ENCODE data around the gene OLFM1.
"Not testable (repeated sequence)": the region's sequence is repeated elsewhere in the genome, so short reads cannot be mapped to it uniquely, and the experiment has no call there.

OLFM1 gene

DNA sequence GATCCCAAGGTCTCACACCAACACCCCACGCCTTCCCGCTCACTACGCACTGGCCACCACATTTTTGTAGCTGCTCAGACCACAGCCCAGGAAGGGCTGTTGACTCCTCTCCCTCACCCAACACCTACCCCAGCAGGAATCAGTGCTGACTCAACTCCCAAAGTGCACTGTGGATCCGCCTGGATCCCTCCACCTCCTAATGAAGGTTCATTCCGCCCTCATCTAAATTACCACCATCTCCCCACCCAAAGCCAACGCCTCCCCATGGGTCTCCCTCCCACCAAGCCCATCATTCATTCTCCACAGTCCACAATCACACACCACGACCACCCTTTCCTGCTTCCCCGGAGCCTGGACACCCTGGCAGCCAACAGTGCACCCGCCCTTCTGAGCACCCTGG is 57.8 kb downstream of the OLFM1 start:
- DNase-seq (ENCODE audit: extremely low read depth, low read depth): no peak
- TF ChIP-seq, protein P1, sequence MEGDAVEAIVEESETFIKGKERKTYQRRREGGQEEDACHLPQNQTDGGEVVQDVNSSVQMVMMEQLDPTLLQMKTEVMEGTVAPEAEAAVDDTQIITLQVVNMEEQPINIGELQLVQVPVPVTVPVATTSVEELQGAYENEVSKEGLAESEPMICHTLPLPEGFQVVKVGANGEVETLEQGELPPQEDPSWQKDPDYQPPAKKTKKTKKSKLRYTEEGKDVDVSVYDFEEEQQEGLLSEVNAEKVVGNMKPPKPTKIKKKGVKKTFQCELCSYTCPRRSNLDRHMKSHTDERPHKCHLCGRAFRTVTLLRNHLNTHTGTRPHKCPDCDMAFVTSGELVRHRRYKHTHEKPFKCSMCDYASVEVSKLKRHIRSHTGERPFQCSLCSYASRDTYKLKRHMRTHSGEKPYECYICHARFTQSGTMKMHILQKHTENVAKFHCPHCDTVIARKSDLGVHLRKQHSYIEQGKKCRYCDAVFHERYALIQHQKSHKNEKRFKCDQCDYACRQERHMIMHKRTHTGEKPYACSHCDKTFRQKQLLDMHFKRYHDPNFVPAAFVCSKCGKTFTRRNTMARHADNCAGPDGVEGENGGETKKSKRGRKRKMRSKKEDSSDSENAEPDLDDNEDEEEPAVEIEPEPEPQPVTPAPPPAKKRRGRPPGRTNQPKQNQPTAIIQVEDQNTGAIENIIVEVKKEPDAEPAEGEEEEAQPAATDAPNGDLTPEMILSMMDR (IDR thresholded peaks at IDR 0.05; ENCODE audit: low read depth, low read length): no peak

DNA sequence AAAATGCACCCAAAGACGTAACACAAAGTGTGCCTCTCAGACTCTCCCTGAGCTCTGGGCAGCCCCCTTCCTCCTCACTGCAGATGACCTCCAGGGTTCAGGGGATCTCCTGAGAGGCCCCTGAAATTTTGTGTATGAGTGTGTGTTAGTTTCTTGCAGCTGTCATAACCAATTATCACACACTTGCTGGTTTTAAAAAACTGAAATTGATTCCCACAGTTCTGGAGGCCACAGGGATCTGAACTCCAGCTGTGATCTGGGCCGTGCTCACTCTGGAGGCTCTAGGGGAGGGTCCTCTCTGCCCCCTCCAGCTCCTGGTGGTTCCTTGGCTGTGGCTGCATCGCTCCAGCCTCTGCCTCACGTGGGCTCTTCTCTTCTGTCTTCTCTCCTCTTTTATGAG is 58.8 kb downstream of the OLFM1 start:
- DNase-seq (ENCODE audit: extremely low read depth, low read depth): no peak
- TF ChIP-seq, protein P1 (IDR thresholded peaks at IDR 0.05; ENCODE audit: low read depth, low read length): no peak

DNA sequence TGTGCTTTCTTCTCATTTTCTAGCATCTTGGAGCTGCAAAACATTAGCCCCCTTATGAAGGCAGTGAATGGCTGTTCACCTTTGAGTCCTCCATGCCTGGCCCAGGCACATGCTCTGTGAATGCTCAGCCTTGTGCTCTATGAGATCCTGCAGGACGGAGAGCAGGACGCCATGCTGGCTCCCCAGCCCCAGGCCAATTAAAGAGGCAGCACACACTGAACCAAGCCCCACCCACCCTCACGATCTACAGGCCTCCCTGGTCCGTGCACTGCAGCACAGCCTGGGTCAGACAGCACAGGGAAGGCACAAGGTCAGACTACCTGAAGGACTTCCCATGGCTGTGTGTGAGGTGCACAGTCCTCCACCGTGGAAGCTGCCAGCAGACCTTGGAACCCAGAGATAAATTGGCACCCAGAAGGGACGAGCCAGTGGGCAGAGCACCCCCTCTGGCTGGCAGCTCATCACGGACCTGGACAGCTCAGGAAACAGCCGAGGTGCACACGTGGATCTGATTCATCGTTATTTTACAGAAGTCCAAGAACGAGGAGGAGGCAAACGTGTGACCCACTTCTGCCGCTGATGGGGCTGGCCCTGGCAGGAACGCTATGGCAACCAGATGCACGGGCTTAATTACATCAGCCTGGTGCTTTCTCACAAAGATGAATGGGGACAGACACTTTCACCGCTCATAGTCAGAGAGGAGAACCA is 59.5 kb downstream of the OLFM1 start:
- no peak for DNase-seq (ENCODE audit: extremely low read depth, low read depth)
- TF ChIP-seq, protein P1 (IDR thresholded peaks at IDR 0.05; ENCODE audit: low read depth, low read length): no peak

DNA sequence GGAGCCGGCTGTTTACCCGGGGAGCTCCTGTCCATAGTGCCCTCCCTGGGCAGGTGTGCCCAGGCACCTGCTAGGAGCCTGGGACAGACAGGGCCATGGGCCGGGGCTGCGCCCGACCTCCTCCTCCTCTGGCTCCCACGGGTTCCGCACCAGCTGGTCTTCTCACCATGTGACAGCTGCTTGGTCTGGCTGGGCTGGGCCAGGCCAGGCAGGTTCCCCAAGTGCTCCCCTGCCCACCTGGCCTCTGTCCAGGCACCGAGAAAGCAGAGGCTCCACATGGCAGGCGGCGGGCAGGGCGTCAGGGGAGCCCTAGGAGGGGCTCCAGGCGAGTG is 60.0 kb downstream of the OLFM1 start:
- TF ChIP-seq, protein P1 (IDR thresholded peaks at IDR 0.05; ENCODE audit: low read depth, low read length): no peak
- no peak for DNase-seq (ENCODE audit: extremely low read depth, low read depth)

DNA sequence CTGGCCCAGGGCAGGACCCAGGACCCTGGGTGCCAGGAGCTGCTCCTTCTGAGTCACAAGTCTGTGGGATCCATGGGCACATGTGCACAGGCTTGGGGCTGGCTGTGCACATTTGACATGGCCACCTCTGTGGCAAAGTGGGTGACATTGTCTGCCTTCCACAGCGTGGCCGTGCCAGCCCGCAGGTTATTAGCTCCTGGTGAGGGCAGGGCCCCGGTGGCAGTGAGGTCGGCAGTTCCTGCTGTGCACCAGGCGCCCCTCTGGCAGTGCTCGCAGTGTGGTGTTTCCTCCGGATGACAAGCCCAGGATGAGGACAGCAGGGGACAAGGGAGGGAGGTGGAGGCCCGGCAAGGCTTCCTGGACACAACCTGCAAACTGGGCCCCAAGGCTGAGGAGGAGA is 60.5 kb downstream of the OLFM1 start:
- DNase-seq (ENCODE audit: extremely low read depth, low read depth): no peak
- TF ChIP-seq, protein P1 (IDR thresholded peaks at IDR 0.05; ENCODE audit: low read depth, low read length): no peak

DNA sequence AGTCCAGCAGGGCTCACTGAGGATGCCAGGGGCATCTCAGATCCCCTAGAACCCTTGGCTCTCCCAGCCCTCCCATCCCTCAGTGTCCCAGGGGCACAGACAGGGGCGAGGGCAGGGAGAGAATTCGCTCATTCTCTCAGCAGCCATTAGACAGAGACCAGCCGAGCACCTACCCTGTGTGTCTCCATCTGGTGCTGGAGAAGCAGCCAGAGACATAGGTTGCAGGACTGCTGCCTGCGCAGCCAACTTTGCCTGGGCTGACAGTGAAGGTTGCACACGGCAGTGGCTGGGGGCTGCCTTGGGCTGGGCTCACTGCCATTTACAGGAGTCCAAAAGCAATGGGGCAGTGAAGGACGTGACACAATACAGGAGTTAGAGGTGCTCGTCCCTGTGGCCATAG is 60.9 kb downstream of the OLFM1 start:
- TF ChIP-seq, protein P1 (IDR thresholded peaks at IDR 0.05; ENCODE audit: low read depth, low read length): no peak
- no peak for DNase-seq (ENCODE audit: extremely low read depth, low read depth)

DNA sequence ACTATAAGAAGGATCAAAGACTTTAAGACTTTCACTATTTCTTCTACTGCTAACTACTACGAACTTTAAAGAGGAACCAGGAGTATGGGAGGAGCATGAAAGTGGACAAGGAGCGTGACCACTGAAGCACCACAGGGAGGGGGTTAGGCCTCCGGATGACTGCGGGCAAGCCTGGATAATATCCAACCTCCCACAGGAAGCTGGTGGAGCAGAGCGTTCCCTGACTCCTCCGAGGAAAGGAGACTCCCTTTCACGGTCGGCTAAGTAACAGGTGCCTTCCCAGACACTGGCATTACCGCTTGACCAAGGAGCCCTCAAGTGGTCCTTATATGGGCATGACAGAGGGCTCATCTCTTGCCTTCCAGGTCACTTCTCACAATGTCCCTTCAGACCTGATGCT is 62.4 kb downstream of the OLFM1 start:
- not testable (repeated sequence) for DNase-seq (ENCODE audit: extremely low read depth, low read depth)

DNA sequence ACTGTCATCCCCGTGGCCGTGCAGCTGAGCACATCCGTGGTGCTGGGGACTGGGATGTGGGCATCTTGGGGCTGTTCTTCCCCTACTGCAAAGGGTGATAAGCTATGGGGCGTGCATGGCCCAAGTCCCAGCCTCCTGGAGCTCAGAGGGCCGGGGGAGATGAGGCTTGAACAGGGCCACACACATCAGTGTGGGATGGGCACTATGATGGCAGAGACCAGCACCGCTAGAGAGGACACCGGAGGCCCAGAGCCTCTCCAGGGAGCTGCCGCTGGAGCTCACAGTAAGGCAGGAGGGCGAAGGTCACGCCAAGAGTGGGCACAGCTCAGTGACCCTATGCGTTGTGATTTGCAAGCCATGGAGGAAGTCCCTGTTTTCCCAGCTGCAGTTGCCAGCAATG is 63.5 kb downstream of the OLFM1 start:
- TF ChIP-seq, protein P1 (IDR thresholded peaks at IDR 0.05; ENCODE audit: low read depth, low read length): no peak
- DNase-seq (ENCODE audit: extremely low read depth, low read depth): no peak
